Hepatocyte (in vitro differentiated cells): ENCODE measurements around the gene NEURL2. TPM values are rescaled to one million over a fixed set of nuclear protein-coding genes. Genes with fewer than 3 reads are reported as not detected.
A peak's percentile ranks its signal among the peaks of the same experiment; 100 is the strongest.

Experiments used
- DNase-seq: peaks from one replicate; pipeline ENCODE4 v3.0.0-alpha.2; 2016; ENCODE audit warnings: low spot score
- H2AFZ ChIP-seq: fragments of 200-600 bp; sonication (generic); 2 replicates; pipeline ENCODE4 v1.6.0; 2016; ENCODE audit warnings: antibody characterized with exemption, mild to moderate bottlenecking
- H3K27ac ChIP-seq: fragments of 200-600 bp; sonication (generic); 2 replicates; pipeline ENCODE4 v1.5.1; 2016; ENCODE audit warnings: mild to moderate bottlenecking
- H3K27me3 ChIP-seq: fragments of 200-600 bp; sonication (generic); 2 replicates; pipeline ENCODE4 v1.6.1; 2016
- H3K36me3 ChIP-seq: fragments of 200-600 bp; sonication (generic); replicated peaks from 2 replicates; pipeline ENCODE4 v1.5.1; 2016; ENCODE audit warnings: low read depth; ENCODE audit not compliant: insufficient read depth
- H3K4me1 ChIP-seq: fragments of 200-600 bp; sonication (generic); 2 replicates; pipeline ENCODE4 v1.5.1; 2016; ENCODE audit warnings: mild to moderate bottlenecking, moderate library complexity; ENCODE audit not compliant: insufficient read depth
- H3K4me2 ChIP-seq: fragments of 200-600 bp; sonication (generic); 2 replicates; pipeline ENCODE4 v1.6.0; 2016
- H3K4me3 ChIP-seq: fragments of 200-600 bp; sonication (generic); 2 replicates; pipeline ENCODE4 v1.5.1; 2016; ENCODE audit warnings: mild to moderate bottlenecking
- H3K79me2 ChIP-seq: fragments of 200-600 bp; sonication (generic); 2 replicates; pipeline ENCODE4 v1.6.0; 2017; ENCODE audit warnings: mild to moderate bottlenecking
- H3K9me2 ChIP-seq: fragments of 200-600 bp; sonication (generic); replicated peaks from 2 replicates; pipeline ENCODE4 v1.6.0; 2017; ENCODE audit warnings: mild to moderate bottlenecking; ENCODE audit not compliant: insufficient read depth
- H3K9me3 ChIP-seq: fragments of 200-600 bp; sonication (generic); 2 replicates; pipeline ENCODE4 v1.5.1; 2016; ENCODE audit warnings: low read depth, mild to moderate bottlenecking
- H4K20me1 ChIP-seq: fragments of 200-600 bp; sonication (generic); 2 replicates; pipeline ENCODE4 v1.6.0; 2016; ENCODE audit warnings: mild to moderate bottlenecking; ENCODE audit not compliant: insufficient read depth, poor library complexity, severe bottlenecking
- EZH2 ChIP-seq: fragments of 200-600 bp; sonication (generic); IDR thresholded peaks from 2 replicates; pipeline ENCODE4 v1.6.1; 2016; ENCODE audit warnings: antibody characterized with exemption, mild to moderate bottlenecking, borderline replicate concordance
- EZH2phosphoT487 ChIP-seq: fragments of 200-600 bp; sonication (generic); IDR thresholded peaks from one replicate; pipeline ENCODE4 v1.6.1; 2018; ENCODE audit warnings: antibody characterized with exemption, mild to moderate bottlenecking, low read depth, moderate library complexity; ENCODE audit not compliant: unreplicated experiment, severe bottlenecking
- WGBS: methylation state at CpG from one replicate; pipeline ENCODE4 v1.1.6; 2016; ENCODE audit warnings: low lambda C conversion rate; ENCODE audit errors: missing lambda C conversion rate; 5-methylcytosine and 5-hydroxymethylcytosine counted together
- polyA plus RNA-seq: library from polyadenylated mRNA; unstranded; fragments of >200 nt; fragmentation: Nextera tagmentation; extraction: Ambion mirVana; gene quantifications from 2 replicates; pipeline ENCODE4 v1.2.1, GENCODE V29; 2016
- total RNA-seq: library from RNA; depleted of rRNA; stranded (reverse); fragments of >200 nt; gene quantifications from 2 replicates; pipeline ENCODE4 v1.2.3, GENCODE V29; 2014
- TF ChIP-seq, protein P1 (sequence below): fragments of 200-600 bp; sonication (generic); IDR thresholded peaks from 2 replicates; pipeline ENCODE4 v1.5.1; 2016; ENCODE audit warnings: antibody characterized with exemption, mild to moderate bottlenecking; ENCODE audit not compliant: poor library complexity

NEURL2 gene
- total and polyA plus RNA-seq, 2 experiments from 2014 or later = 11.7 to 12.8 TPM

DNA sequence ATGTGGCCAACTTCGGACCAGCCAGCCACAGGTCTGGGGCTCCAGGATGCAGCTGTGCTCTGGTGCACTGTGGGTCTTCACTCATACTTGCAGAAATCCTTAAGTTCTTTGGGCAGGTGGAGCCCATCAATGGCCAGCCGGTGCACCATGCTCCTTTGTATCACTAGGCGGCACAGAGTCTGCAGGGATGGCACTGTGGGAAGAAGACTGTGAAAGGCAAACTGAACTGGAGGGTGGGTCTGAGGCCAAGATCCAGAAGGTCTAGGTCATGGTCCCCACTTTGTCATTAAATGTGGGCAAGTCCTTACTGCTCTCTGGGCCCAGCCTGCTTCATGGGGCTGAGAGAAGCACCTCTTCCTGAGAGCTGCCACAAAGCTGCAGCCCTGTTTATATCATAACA, 2.3 kb downstream of the NEURL2 start:
- Histone ChIP-seq H2AFZ (no peak overlapping the region), H3K4me3 (no peak overlapping the region), H4K20me1 (peaks cover 3% of the 10 kb centered on the region), H3K79me2 (peaks cover 40% of the 10 kb centered on the region), H3K27me3 (no peaks in the 10 kb centered on the region), H3K4me1 (peaks cover 22% of the 10 kb centered on the region), H3K36me3 (no peaks in the 10 kb centered on the region), H3K27ac (no peak overlapping the region), H3K9me2 (no peaks in the 10 kb centered on the region), H3K4me2 (peak overlapping the region; percentile 92), H3K9me3 (no peaks in the 10 kb centered on the region)
- WGBS = 91% methylated on average over 3 of the region's 3 CpGs
- TF ChIP-seq EZH2 (no peak), EZH2phosphoT487 (no peak)
- TF ChIP-seq, protein P1, sequence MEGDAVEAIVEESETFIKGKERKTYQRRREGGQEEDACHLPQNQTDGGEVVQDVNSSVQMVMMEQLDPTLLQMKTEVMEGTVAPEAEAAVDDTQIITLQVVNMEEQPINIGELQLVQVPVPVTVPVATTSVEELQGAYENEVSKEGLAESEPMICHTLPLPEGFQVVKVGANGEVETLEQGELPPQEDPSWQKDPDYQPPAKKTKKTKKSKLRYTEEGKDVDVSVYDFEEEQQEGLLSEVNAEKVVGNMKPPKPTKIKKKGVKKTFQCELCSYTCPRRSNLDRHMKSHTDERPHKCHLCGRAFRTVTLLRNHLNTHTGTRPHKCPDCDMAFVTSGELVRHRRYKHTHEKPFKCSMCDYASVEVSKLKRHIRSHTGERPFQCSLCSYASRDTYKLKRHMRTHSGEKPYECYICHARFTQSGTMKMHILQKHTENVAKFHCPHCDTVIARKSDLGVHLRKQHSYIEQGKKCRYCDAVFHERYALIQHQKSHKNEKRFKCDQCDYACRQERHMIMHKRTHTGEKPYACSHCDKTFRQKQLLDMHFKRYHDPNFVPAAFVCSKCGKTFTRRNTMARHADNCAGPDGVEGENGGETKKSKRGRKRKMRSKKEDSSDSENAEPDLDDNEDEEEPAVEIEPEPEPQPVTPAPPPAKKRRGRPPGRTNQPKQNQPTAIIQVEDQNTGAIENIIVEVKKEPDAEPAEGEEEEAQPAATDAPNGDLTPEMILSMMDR = no peak
- DNase-seq = no peak

DNA sequence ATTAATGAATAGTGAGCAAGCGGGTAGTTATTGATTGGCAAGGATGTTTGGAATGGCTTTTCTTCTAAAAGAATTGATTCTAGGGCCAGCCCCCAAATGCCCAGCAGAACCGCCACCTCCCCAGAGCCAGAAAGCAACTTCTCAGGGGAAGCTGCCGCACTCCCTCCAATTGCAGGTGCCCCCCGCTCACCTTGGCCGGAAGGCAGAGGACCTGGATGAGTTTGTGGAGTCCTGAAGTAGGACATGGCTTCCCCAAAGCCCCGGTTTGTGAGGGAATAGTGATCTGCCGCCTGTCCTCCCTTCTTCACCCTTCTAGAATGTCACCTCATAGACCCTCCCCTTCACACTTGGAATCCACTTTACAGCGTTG, 3.7 kb downstream of the NEURL2 start, which contains the start of gene SPATA25:
Gene SPATA25 (minus strand): TSS at position 277 of the 370 bp plus-strand sequence. CDS start 32 bp downstream, at position 245.
- H2AFZ ChIP-seq = no peak within 1 kb of the TSS
- H3K9me3 ChIP-seq = no peaks in the 10 kb centered on the region
- H3K4me3 ChIP-seq = no peak within 1 kb of the TSS
- H4K20me1 ChIP-seq = peaks cover 3% of the 10 kb centered on the region
- peaks cover 14% of the 10 kb centered on the region for H3K4me1 ChIP-seq
- no peaks in the 10 kb centered on the region for H3K27me3 ChIP-seq
- H3K79me2 ChIP-seq = peaks cover 34% of the 10 kb centered on the region
- no peak for DNase-seq
- peak within 1 kb of the TSS; percentile 92 for H3K4me2 ChIP-seq
- TF ChIP-seq, protein P1 = no peak
- TF ChIP-seq EZH2phosphoT487 (no peak), EZH2 (no peak)
- H3K27ac ChIP-seq = no peak within 1 kb of the TSS
- H3K9me2 ChIP-seq = no peaks in the 10 kb centered on the region
- no peaks in the 10 kb centered on the region for H3K36me3 ChIP-seq
- WGBS = 93% methylated on average over 8 of the region's 8 CpGs

DNA sequence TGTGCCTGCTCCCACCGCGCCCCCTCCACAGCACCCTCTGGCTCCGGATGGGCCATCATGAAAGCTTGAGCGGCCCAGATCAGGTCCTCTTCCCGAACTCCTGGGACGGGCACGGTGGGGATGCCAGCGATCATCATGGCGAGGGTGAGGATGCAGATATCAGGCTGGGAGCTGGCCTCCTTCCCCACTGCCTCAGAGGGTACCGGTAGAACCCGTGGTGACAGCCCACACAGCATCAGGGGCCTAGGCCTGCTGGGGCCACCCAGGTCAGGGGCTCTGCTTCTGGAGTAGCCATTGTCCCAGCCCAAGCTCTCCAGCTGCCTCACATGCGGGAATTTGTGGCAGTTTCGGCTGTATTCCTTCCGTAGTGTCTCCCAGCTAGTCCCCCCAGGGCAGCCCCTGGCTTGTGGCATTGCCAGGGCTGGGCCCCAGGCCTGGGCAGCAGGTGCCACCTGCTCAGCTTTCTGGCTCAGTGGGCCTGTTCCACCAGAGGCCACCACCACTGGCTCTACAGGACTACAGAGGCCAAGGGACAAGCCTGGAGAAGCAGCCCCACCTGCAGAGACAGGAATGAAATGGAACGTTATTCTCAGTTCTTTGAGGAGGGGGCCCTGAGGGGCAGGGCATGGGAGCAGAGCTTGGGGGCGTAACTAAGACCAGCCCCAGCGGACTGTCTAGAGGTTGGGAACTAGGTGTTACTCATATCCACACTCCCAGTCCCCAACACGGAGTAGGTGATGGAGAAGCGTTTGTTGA, 4.2 kb downstream of the NEURL2 start:
- Histone ChIP-seq H3K9me3 (no peaks in the 10 kb centered on the region), H3K4me3 (no peak overlapping the region), H3K79me2 (peaks cover 36% of the 10 kb centered on the region), H3K4me2 (no peak overlapping the region), H3K9me2 (no peaks in the 10 kb centered on the region), H3K36me3 (no peaks in the 10 kb centered on the region), H2AFZ (no peak overlapping the region), H3K4me1 (peaks cover 17% of the 10 kb centered on the region), H3K27me3 (no peaks in the 10 kb centered on the region), H4K20me1 (peaks cover 3% of the 10 kb centered on the region), H3K27ac (no peak overlapping the region)
- 95% methylated on average over 19 of the region's 19 CpGs for WGBS
- TF ChIP-seq, protein P1 = no peak
- TF ChIP-seq EZH2phosphoT487 (no peak), EZH2 (no peak)
- no peak for DNase-seq
